Measurements from ENCODE around the gene AP2A2. TPM values are rescaled to one million over a fixed set of nuclear protein-coding genes. Genes with fewer than 3 reads are reported as not detected.
"Not testable (repeated sequence)": the region's sequence is repeated elsewhere in the genome, so short reads cannot be mapped to it uniquely, and the experiment has no call there.

The AP2A2 gene
- total RNA-seq, 1 experiment from 2014 or later = 47.1 TPM

GRCh38 chr11:959608-960007 is 33.9 kb downstream of the AP2A2 start:
- peaks cover 34% of the 10 kb centered on the region for H3K36me3 Mint-ChIP-seq
- peaks cover 20% of the 10 kb centered on the region for H3K4me1 Mint-ChIP-seq
- peaks cover 12% of the 10 kb centered on the region for H3K9me3 Mint-ChIP-seq
- CTCF ChIA-PET = interaction anchor here (0.6 to 1.0 kb wide), 2 partner anchors 15 to 116 kb away, joined by 3 read pairs; no protein-coding TSS in a partner anchor
- DNase-seq (ENCODE audit: low spot score) (no peak), ATAC-seq (no peak)
- no peak for TF ChIP-seq SOX15 (CRISPR knock-in tag; IDR thresholded peaks at IDR 0.05)
- TF ChIP-seq, protein P1, sequence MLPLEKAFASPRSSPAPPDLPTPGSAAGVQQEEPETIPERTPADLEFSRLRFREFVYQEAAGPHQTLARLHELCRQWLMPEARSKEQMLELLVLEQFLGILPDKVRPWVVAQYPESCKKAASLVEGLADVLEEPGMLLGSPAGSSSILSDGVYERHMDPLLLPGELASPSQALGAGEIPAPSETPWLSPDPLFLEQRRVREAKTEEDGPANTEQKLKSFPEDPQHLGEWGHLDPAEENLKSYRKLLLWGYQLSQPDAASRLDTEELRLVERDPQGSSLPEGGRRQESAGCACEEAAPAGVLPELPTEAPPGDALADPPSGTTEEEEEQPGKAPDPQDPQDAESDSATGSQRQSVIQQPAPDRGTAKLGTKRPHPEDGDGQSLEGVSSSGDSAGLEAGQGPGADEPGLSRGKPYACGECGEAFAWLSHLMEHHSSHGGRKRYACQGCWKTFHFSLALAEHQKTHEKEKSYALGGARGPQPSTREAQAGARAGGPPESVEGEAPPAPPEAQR (CRISPR knock-in tag; IDR thresholded peaks at IDR 0.05) = no peak
- TF ChIP-seq ZNF425 (CRISPR knock-in tag; conservative IDR thresholded peaks at IDR 0.05) = no peak
- TF ChIP-seq ZNF423 (CRISPR knock-in tag; IDR thresholded peaks at IDR 0.05) = no peak
- no peak for TF ChIP-seq JAZF1 (CRISPR knock-in tag; IDR thresholded peaks at IDR 0.05)
- TF ChIP-seq MYBL2 (CRISPR knock-in tag; IDR thresholded peaks at IDR 0.05) = no peak
- TF ChIP-seq ZNF263 (CRISPR knock-in tag; IDR thresholded peaks at IDR 0.05; ENCODE audit: low read depth) = no peak
- TF ChIP-seq, protein P2, sequence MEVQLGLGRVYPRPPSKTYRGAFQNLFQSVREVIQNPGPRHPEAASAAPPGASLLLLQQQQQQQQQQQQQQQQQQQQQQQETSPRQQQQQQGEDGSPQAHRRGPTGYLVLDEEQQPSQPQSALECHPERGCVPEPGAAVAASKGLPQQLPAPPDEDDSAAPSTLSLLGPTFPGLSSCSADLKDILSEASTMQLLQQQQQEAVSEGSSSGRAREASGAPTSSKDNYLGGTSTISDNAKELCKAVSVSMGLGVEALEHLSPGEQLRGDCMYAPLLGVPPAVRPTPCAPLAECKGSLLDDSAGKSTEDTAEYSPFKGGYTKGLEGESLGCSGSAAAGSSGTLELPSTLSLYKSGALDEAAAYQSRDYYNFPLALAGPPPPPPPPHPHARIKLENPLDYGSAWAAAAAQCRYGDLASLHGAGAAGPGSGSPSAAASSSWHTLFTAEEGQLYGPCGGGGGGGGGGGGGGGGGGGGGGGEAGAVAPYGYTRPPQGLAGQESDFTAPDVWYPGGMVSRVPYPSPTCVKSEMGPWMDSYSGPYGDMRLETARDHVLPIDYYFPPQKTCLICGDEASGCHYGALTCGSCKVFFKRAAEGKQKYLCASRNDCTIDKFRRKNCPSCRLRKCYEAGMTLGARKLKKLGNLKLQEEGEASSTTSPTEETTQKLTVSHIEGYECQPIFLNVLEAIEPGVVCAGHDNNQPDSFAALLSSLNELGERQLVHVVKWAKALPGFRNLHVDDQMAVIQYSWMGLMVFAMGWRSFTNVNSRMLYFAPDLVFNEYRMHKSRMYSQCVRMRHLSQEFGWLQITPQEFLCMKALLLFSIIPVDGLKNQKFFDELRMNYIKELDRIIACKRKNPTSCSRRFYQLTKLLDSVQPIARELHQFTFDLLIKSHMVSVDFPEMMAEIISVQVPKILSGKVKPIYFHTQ (CRISPR knock-in tag; IDR thresholded peaks at IDR 0.05) = no peak
- TF ChIP-seq GABPB1 (CRISPR knock-in tag; IDR thresholded peaks at IDR 0.05) = no peak
- TF ChIP-seq ZNF138 (CRISPR knock-in tag; conservative IDR thresholded peaks at IDR 0.05) = no peak
- no peak for TF ChIP-seq OVOL2 (CRISPR knock-in tag; IDR thresholded peaks at IDR 0.05; ENCODE audit: borderline replicate concordance)
- 0 out of 2 replicates have a peak overlapping the region, but pooled peaks have one; percentile 41 for H3K27ac Mint-ChIP-seq
- POLR2A ChIA-PET = no interaction called here
- no peak overlapping the region for H3K4me3 Mint-ChIP-seq
- H3K27me3 Mint-ChIP-seq (ENCODE audit: low read depth) = no peaks in the 10 kb centered on the region

- Mint-ChIP-seq H3K36me3 (peaks cover 47% of the 10 kb centered on the region), H3K9me3 (peaks cover 12% of the 10 kb centered on the region)
- DNase-seq (ENCODE audit: low spot score); ATAC-seq; H3K4me1 Mint-ChIP-seq; POLR2A ChIA-PET; H3K4me3 Mint-ChIP-seq; CTCF ChIA-PET; H3K27ac Mint-ChIP-seq; H3K27me3 Mint-ChIP-seq (ENCODE audit: low read depth): not testable (repeated sequence)
These were observed 35.7 kb downstream of the AP2A2 start for GRCh38 chr11:961310-961920.

- no peaks in the 10 kb centered on the region for H3K27me3 Mint-ChIP-seq (ENCODE audit: low read depth)
- DNase-seq (ENCODE audit: low spot score) (no peak), ATAC-seq (no peak)
- peaks cover 50% of the 10 kb centered on the region for H3K36me3 Mint-ChIP-seq
- peaks cover 9% of the 10 kb centered on the region; the same call in 1 of the 2 replicates for H3K4me1 Mint-ChIP-seq
- peaks cover 12% of the 10 kb centered on the region for H3K9me3 Mint-ChIP-seq
- POLR2A ChIA-PET = no interaction called here
- H3K27ac Mint-ChIP-seq = no peak overlapping the region; the same call in 1 of the 2 replicates
- TF ChIP-seq, protein P1 (CRISPR knock-in tag; IDR thresholded peaks at IDR 0.05) = no peak
- TF ChIP-seq GTF2I (CRISPR knock-in tag; conservative IDR thresholded peaks at IDR 0.05) (no peak), NR1H2 (CRISPR knock-in tag; IDR thresholded peaks at IDR 0.05) (no peak)
- TF ChIP-seq, protein P3, sequence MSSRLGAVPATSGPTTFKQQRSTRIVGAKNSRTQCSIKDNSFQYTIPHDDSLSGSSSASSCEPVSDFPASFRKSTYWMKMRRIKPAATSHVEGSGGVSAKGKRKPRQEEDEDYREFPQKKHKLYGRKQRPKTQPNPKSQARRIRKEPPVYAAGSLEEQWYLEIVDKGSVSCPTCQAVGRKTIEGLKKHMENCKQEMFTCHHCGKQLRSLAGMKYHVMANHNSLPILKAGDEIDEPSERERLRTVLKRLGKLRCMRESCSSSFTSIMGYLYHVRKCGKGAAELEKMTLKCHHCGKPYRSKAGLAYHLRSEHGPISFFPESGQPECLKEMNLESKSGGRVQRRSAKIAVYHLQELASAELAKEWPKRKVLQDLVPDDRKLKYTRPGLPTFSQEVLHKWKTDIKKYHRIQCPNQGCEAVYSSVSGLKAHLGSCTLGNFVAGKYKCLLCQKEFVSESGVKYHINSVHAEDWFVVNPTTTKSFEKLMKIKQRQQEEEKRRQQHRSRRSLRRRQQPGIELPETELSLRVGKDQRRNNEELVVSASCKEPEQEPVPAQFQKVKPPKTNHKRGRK (CRISPR knock-in tag; IDR thresholded peaks at IDR 0.05; ENCODE audit: borderline replicate concordance) = no peak
- H3K4me3 Mint-ChIP-seq = no peak overlapping the region
- CTCF ChIA-PET = no interaction called here
These were observed 36.3 kb downstream of the AP2A2 start for GRCh38 chr11:961921-962320.

Data from WTC11 (cell line).